Stomach smooth muscle (tissue), 2 donors: Measurements from ENCODE around the gene MTIF3.
"Not testable (repeated sequence)": the region's sequence is repeated elsewhere in the genome, so short reads cannot be mapped to it uniquely, and the experiment has no call there.

Experiments used
- H3K27ac ChIP-seq: one replicate; pipeline ENCODE4 v1.7.0; 2013; ENCODE audit warnings: mild to moderate bottlenecking, low read length, inconsistent platforms
- H3K27me3 ChIP-seq, 2 donors: one replicate each; pipeline ENCODE4 v1.7.0; 2013; ENCODE audit warnings: low read length in 2 of 2; ENCODE audit not compliant: insufficient read depth in 2 of 2, control insufficient read depth in 1 of 2
- H3K36me3 ChIP-seq, 2 donors: one replicate each; pipeline ENCODE4 v1.7.0; 2013; ENCODE audit warnings: low read length in 2 of 2; ENCODE audit not compliant: control insufficient read depth in 2 of 2, insufficient read depth in 2 of 2
- H3K4me1 ChIP-seq: one replicate; pipeline ENCODE4 v1.7.0; 2013; ENCODE audit warnings: low read length; ENCODE audit not compliant: control insufficient read depth, insufficient read depth
- H3K4me3 ChIP-seq, 2 donors: one replicate each; pipeline ENCODE4 v1.7.0; 2013; ENCODE audit warnings: low read length in 2 of 2
- H3K9ac ChIP-seq, 2 donors: one replicate each; pipeline ENCODE4 v1.7.0; 2013; ENCODE audit warnings: low read length in 2 of 2, mild to moderate bottlenecking in 1 of 2
- H3K9me3 ChIP-seq, 2 donors: one replicate each; pipeline ENCODE4 v1.7.0; 2013; ENCODE audit warnings: low read length in 2 of 2; ENCODE audit not compliant: control insufficient read depth in 2 of 2
- donor health status: healthy.
- donor health status: Pancreatic carcinoma.

Gene MTIF3

DNA sequence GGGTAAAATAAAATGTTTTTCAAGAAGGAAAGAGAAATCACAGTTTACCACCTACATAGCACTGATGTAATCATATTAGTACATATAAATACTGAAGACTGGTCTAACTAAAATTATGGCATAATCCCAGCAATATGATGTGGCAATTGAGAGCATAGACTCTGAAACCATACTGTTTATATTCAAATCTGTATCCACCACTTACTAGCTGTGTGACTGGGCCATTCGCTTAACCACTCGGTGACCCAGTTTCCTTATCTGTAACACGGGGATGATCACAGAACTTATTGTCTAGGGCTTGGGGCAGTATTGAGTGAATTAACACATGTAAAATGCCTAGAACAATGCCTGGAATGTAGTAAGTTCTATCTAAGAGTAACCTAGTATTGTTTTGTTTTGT, 39.0 kb downstream of the MTIF3 start:
- Histone ChIP-seq H3K9ac (no peak overlapping the region), H3K36me3 (no peaks in the 10 kb centered on the region), H3K27me3 (no peaks in the 10 kb centered on the region), H3K4me3 (no peak overlapping the region), H3K4me1 (no peaks in the 10 kb centered on the region), H3K27ac (no peak overlapping the region), H3K9me3 (no peaks in the 10 kb centered on the region)

DNA sequence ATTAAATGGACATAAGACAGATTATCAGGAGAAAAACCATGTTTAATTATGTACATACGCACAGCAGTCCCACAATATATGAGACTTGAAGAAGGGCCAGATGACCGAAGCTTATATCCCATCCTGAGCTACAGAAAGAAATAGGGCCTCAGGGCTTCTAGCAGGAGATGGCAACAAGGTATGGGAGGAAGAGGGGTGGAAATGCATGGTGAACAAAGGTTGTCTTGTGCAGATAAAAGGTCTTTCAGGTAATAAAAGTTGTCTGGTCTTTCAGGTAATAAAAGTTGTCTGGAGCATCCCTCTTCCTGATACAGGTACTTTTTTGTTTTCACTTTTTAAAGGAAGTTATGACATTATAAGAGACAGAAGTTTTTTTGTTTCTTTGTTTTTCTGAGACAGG, 41.4 kb downstream of the MTIF3 start:
- H3K9me3 ChIP-seq = no peaks in the 10 kb centered on the region
- no peaks in the 10 kb centered on the region for H3K4me1 ChIP-seq
- H3K9ac ChIP-seq = no peak overlapping the region
- H3K27me3 ChIP-seq = no peaks in the 10 kb centered on the region
- no peak overlapping the region for H3K4me3 ChIP-seq
- no peaks in the 10 kb centered on the region for H3K36me3 ChIP-seq
- H3K27ac ChIP-seq = no peak overlapping the region

DNA sequence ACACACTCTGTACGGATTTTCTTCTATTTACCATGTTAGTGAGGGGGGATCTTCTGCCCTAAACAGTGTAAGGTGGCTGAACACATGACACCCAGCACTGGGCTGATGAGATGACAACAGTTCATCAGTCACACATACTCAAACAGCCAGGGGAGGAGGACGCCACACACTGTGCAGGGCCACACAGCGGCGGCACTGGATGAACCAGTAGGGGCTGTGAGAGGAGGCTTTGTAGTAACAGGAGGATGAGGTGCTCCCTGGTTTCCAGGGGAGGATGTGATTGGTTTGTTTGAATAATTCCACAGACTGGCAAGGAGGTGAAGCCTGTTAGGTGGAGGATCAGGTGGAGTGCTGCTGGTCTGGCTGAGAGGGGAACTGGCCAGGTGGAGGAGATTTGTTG, 42.3 kb downstream of the MTIF3 start:
- Histone ChIP-seq H3K9me3 (no peaks in the 10 kb centered on the region), H3K36me3 (no peaks in the 10 kb centered on the region), H3K9ac (no peak overlapping the region), H3K4me1 (peaks cover 8% of the 10 kb centered on the region), H3K27me3 (no peaks in the 10 kb centered on the region), H3K27ac (no peak overlapping the region), H3K4me3 (no peak overlapping the region)

DNA sequence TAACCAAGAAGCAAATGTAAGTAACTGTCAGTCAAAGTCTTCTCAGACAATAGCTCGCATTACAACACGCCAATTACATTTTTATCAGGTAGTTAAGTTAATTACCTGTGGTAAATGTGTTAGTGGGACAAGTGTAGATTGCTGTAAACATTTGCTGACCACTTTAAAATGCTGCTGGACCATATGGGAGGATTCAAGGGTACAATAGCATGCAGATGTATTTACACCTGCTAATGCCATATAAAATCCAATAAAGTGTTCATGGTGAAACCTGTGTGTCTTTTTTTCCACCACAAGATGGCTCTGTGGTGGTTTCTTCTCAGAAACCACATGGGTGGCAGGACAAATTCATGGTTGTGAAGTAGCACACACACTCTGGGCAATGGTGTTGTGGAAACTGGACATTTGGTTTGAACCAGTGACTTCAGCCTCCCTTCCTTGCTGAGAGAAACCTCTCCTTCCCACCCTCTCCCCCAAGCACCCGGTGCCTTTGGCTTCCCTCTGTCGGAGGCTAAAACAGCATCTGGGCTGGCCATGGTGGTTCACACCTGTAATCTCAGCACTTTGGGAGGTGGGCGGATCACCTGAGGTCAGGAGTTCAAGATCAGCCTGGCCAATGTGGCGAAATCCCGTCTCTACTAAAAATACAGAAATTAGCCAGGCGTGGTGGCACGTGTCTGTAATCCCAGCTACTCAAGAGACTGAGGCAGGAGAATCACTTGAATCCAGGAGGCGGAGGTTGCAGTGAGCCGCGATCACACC, 44.0 kb downstream of the MTIF3 start:
- Histone ChIP-seq H3K27me3 (no peaks in the 10 kb centered on the region), H3K4me3 (no peak overlapping the region), H3K36me3 (no peaks in the 10 kb centered on the region), H3K9me3 (no peaks in the 10 kb centered on the region), H3K9ac (no peak overlapping the region), H3K4me1 (peaks cover 12% of the 10 kb centered on the region), H3K27ac (no peak overlapping the region)

DNA sequence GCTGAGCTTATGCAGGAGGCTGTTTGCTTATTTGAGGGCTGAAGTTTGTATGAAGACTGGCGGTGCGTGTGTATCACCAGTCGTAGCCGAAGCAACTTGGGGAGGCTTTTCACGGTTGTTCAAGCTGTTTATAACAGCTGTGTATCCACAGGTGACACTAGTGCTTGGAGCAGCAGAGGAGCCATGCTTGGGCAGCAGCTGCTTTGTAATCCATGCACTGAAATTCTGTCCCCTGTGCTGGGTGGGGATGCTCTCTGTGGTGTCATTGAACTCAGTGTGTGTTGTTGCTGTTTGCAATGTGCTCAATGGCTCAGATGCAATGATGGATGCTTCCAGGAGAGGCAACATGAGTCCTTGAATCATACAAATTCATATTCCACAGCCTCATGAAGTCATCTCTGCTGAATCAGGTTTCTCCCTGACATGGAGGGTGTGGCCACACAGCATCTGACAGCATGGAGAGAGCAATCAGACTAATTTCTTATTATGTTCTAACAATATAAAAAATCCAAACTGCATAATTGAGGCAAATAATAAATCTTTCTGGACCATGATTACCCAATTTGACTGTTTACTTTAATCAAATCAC, 44.7 kb downstream of the MTIF3 start:
- Histone ChIP-seq H3K4me1 (peaks cover 12% of the 10 kb centered on the region), H3K9me3 (no peaks in the 10 kb centered on the region), H3K27me3 (no peaks in the 10 kb centered on the region), H3K9ac (no peak overlapping the region), H3K36me3 (no peaks in the 10 kb centered on the region), H3K4me3 (no peak overlapping the region), H3K27ac (no peak overlapping the region)

DNA sequence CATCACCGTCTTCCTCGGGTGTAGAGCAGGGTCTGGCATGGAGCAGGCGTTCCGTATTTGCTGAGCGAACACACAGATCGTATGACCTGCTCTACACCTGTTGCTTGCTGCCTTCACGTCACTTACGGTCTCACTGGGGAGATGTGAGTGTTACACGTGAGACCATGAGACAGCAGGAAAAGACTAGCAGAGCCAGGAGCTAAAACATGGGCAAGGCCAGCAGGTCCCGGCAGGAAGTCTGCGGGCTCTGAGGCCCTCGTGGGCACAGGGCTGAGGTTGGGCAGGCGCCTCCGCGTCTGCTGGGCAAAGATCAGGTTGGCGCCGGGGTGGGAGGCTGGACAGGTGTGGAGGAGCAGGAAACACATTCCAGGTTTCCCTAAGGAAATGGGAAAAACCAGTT, 45.7 kb downstream of the MTIF3 start:
- no peaks in the 10 kb centered on the region for H3K27me3 ChIP-seq
- H3K27ac ChIP-seq = no peak overlapping the region
- peaks cover 12% of the 10 kb centered on the region for H3K4me1 ChIP-seq
- H3K9ac ChIP-seq = no peak overlapping the region
- no peak overlapping the region for H3K4me3 ChIP-seq
- no peaks in the 10 kb centered on the region for H3K9me3 ChIP-seq
- H3K36me3 ChIP-seq = no peaks in the 10 kb centered on the region

DNA sequence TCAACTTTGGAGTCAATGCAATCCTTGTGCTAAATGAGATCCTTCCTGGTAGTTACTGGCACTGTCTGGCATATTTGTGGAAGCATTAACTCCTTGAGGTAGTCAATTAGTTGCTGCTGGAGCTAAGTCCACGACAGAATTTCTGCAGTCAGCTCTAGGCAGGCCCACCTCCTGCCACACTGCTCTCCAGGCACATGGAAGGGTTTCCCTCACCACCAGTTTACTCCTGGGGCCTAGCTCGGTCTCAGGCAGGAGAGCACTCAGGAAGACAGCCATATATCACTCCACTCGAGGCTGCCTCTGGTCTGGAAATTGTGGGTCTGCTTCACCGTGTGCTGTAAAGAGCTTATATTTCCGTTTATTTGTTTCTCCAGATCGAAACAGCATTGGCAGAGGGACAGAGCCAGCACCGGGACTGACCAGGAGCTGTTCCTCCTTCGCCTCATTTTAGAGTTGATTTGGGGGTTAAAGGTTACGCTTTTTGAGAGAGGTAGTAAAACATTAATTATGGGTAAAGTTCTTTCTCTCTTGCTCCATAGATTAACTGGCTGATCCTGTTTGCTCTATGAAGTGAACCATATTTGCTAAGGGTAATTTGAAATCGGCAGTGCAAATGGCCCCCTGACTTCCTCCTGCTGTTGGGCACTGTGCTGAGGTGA, 46.5 kb downstream of the MTIF3 start:
- peaks cover 12% of the 10 kb centered on the region for H3K4me1 ChIP-seq
- H3K9ac ChIP-seq = peak overlapping the region in 1 of 2 donors; percentile 36
- H3K36me3 ChIP-seq = no peaks in the 10 kb centered on the region

DNA sequence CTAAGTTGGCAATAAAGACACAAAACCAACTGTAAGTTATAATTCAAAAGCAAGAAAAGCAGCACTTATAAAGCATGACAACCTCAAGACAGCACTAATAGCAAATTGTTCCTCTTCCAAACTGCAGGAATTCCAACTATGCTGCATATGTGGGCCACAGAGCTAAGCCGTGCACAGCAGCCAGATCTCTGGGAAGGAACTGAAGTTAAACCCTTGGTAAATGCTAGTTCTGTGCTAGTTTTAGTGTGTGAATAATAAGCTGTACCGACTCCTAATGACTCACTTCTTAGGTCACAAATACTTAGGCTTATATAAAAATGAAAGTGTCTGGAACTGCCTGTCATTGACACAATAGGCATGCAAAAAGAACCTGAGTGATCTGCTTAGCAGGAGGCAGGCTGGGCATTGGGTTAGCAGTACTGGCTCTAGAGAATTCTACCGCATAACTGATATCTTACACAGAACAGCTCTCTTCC, 47.1 kb downstream of the MTIF3 start:
- Histone ChIP-seq H3K27ac (peak overlapping the region; percentile 60), H3K4me3 (peak overlapping the region in 1 of 2 donors; percentile 29), H3K9ac (no peak overlapping the region), H3K9me3 (no peaks in the 10 kb centered on the region), H3K36me3 (no peaks in the 10 kb centered on the region), H3K27me3 (no peaks in the 10 kb centered on the region), H3K4me1 (peaks cover 12% of the 10 kb centered on the region)

More for the DNA sequence above, 46.5 kb downstream of the MTIF3 start:
- Histone ChIP-seq H3K27me3 (no peaks in the 10 kb centered on the region), H3K27ac (peak overlapping the region; percentile 60), H3K9me3 (no peaks in the 10 kb centered on the region), H3K4me3 (no peak overlapping the region)

DNA sequence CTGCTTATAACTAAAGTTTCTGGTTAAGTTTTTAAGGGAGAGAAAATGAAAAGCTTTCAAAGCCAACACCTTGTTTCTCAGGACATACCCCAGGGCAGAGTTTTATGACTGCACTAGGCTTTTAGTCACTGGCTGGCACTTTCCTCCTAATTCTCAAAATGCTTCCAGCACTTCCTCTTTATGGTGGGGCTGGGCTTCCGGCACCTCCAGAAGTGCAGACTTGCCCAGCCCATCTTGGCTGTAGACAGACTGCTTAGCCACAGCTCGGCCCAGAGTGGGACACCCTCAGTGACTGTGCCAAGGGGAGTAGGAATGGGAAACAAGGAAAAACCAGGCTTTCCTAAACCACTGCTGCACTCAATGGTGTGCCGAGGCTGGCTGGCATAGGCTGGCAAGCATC, 49.2 kb downstream of the MTIF3 start:
- H3K27me3 ChIP-seq = no peaks in the 10 kb centered on the region
- H3K4me1 ChIP-seq = peaks cover 12% of the 10 kb centered on the region
- no peaks in the 10 kb centered on the region for H3K9me3 ChIP-seq
- H3K36me3 ChIP-seq = no peaks in the 10 kb centered on the region
- no peak overlapping the region for H3K4me3 ChIP-seq
- H3K27ac ChIP-seq = no peak overlapping the region
- no peak overlapping the region for H3K9ac ChIP-seq

DNA sequence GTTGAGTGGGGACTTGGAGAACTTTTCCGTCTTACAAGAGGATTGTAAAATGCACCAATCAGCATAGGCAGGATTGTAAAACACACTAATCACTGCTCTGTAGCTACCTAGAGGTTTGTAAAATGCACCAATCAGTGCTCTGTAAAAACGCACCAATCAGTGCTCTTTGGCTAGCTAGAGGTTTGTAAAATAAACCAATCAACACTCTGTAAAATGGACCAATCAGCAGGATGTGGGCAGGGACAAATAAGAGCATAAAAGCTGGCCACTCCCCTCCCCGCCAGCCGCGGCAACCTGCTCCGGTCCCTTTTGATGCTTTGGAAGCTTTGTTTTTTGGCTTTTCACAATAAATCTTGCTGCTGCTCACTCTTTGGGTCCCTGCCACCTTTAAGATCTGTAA, 50.0 kb downstream of the MTIF3 start:
- H3K4me1 ChIP-seq = peaks cover 12% of the 10 kb centered on the region
- H3K9me3 ChIP-seq, H3K36me3 ChIP-seq, H3K27ac ChIP-seq, H3K4me3 ChIP-seq, H3K9ac ChIP-seq, H3K27me3 ChIP-seq: not testable (repeated sequence)

DNA sequence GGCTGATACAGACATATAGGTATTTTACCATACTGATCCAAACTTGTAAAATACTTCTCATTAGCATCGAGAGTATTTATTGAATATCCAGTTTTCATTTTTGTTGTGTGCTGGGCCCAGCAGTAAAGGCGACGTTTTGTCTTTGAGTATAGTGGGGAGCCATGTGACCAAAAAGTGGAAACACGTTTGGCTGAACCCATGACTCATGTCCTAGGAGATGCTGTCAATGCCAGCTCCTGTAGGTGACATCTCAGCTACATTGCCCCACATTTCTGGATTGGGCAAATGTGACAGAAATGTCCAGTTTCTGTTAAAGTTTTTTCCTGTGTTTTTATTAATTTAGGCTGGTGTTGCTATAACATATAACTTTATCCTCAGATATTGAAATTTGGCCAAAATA, 52.0 kb downstream of the MTIF3 start:
- H3K27me3 ChIP-seq = peaks cover 0 to 2% of the 10 kb centered on the region in 2 donors
- peaks cover 7% of the 10 kb centered on the region for H3K4me1 ChIP-seq
- no peak overlapping the region for H3K4me3 ChIP-seq
- no peaks in the 10 kb centered on the region for H3K9me3 ChIP-seq
- no peak overlapping the region for H3K27ac ChIP-seq
- H3K36me3 ChIP-seq = no peaks in the 10 kb centered on the region
- H3K9ac ChIP-seq = no peak overlapping the region
